IPS-15b (cell line): ENCODE results near the gene IFNG.

Experiments used
- H3K27me3 ChIP-seq: one replicate; pipeline ENCODE4 v1.6.1; 2013; ENCODE audit warnings: low read length; ENCODE audit not compliant: control insufficient read depth, insufficient read depth
- H3K36me3 ChIP-seq: one replicate; pipeline ENCODE4 v1.6.1; 2013; ENCODE audit warnings: low read length; ENCODE audit not compliant: control insufficient read depth, insufficient read depth
- H3K4me1 ChIP-seq: one replicate; pipeline ENCODE4 v1.6.1; 2013; ENCODE audit warnings: mild to moderate bottlenecking, low read length; ENCODE audit not compliant: control insufficient read depth, insufficient read depth
- H3K4me3 ChIP-seq: one replicate; pipeline ENCODE4 v1.5.1; 2013; ENCODE audit warnings: low read depth, low read length
- H3K9ac ChIP-seq: one replicate; pipeline ENCODE4 v1.6.1; 2013; ENCODE audit warnings: low read depth, mild to moderate bottlenecking, low read length
- H3K9me3 ChIP-seq: one replicate; pipeline ENCODE4 v1.6.1; 2013; ENCODE audit warnings: mild to moderate bottlenecking, low read length; ENCODE audit not compliant: control insufficient read depth, insufficient read depth

IFNG gene

DNA sequence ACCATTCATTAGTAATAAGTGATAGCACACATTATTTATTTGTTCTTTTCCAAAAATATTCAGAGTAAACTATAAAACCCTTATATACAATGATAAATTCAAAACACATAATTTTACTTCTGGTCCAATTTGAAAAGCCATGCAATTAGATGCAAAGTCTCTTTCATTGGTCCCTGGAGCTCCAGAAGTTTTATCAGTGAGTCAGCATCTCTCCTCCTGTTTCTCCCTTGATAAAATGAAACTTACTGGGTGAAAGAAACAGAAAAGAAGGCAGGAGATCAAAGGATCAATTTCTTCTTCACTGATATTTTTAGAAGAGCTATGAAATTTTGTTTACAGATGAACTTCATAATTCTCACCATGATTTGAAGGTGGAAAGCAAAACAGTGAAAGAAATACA is 47.5 kb downstream of the IFNG start:
- Histone ChIP-seq H3K36me3 (no peaks in the 10 kb centered on the region), H3K4me3 (no peak overlapping the region), H3K9me3 (no peaks in the 10 kb centered on the region), H3K9ac (no peak overlapping the region), H3K27me3 (no peaks in the 10 kb centered on the region), H3K4me1 (no peaks in the 10 kb centered on the region)

DNA sequence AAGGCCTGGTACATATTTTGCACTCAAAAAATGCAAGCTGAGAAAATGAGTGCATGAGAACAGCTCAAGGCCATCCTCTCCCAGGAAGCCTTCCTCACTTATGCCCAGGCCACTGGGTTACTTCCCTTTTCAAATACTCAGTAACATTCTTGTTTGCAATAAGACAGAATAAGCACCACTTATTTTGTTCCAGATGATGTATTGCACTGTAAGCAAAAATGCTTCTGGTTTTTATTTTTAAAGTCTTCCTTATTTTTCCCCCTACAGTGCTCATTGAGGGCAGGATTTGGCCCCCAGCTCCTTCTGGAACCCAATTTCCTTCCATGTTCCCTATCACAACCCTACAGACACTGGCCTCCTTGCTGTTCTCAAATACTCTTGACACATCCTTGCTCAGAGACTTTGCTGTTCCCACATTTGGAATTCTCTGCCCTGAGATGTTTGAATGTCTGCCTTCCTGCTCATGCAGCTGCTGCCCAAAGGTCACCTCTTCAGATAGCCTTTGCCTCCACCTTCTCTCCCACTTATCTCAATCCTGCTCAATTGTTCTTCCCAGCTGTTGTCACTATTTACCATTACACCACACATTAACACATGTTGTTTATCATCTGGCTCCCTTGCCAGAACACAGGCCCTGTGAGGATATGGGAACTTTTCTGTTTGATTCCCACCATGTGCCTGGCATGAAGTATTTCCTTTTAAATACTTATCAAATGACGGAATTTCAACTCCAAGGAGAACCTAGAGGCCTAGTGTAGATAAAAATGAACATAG is 49.9 kb downstream of the IFNG start:
- H3K27me3 ChIP-seq: no peaks in the 10 kb centered on the region
- H3K36me3 ChIP-seq: no peaks in the 10 kb centered on the region
- no peak overlapping the region for H3K9ac ChIP-seq
- no peaks in the 10 kb centered on the region for H3K4me1 ChIP-seq
- no peak overlapping the region for H3K4me3 ChIP-seq
- no peaks in the 10 kb centered on the region for H3K9me3 ChIP-seq

DNA sequence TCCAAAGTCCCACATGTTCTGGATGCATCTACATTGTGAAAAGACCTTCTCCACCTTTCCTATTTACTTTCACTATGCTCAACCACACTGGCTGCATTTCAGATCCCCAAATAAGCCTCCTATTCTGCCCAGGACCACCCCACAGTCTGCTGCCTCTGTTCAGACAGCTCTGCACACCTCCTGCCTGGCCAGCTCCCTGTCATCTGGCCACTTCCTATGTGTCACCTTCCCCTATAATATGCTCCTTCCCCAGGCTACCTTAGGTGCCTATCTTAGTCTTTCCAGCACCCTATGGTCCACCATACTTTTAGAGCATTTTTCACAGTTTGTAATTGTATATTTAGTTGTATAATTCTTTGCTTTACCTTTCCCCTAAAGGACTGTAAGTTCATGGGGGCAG is 50.5 kb downstream of the IFNG start:
- H3K9ac ChIP-seq: no peak overlapping the region
- no peak overlapping the region for H3K4me3 ChIP-seq
- H3K9me3 ChIP-seq: no peaks in the 10 kb centered on the region
- no peaks in the 10 kb centered on the region for H3K36me3 ChIP-seq
- no peaks in the 10 kb centered on the region for H3K4me1 ChIP-seq
- no peaks in the 10 kb centered on the region for H3K27me3 ChIP-seq

DNA sequence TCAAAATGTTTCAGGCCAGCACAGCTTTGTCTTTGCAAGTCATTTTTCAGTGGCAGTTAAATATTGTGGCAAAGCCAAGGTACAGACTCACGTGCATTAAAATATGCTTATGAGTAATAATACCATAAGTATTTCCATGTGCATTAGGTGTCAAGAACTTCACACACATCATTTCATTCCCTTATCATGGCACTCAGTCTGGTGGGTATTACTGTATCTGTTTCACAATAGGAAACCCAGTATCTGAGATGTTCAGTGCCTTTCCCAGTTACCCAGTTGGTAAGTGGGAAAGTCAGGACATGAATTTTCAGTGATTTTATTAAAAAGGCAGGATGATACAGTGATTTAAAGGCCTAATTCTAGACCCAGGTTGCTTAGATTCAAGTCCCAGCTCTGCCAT is 52.9 kb downstream of the IFNG start:
- no peaks in the 10 kb centered on the region for H3K36me3 ChIP-seq
- no peak overlapping the region for H3K4me3 ChIP-seq
- no peaks in the 10 kb centered on the region for H3K4me1 ChIP-seq
- no peaks in the 10 kb centered on the region for H3K9me3 ChIP-seq
- no peak overlapping the region for H3K9ac ChIP-seq
- no peaks in the 10 kb centered on the region for H3K27me3 ChIP-seq

DNA sequence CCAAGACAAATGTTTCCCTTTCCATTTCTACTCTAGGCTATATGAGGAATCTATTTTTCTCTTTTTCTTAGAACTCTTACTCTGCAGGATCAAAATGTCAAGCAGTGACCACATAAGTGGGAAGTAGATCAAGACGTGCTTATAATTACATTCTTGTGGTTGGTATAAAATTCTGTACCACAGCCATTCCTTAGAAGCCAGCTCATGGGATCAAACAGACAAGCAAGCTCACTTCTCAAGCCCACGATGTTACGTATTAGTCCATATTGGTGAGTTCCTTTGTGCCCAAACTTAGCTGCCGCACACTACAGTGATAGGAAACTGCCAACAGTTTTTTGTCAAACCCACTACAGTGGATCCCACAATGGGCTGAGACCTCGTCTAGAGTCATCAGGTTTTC is 53.4 kb downstream of the IFNG start:
- H3K36me3 ChIP-seq: no peaks in the 10 kb centered on the region
- H3K27me3 ChIP-seq: no peaks in the 10 kb centered on the region
- H3K4me3 ChIP-seq: no peak overlapping the region
- H3K9ac ChIP-seq: no peak overlapping the region
- H3K4me1 ChIP-seq: no peaks in the 10 kb centered on the region
- H3K9me3 ChIP-seq: no peaks in the 10 kb centered on the region
